A673 (cell line): ENCODE results near the gene TENT5A. TPM values are rescaled to one million over a fixed set of nuclear protein-coding genes. Genes with fewer than 3 reads are reported as not detected.

Source experiments
- BruUV-seq: library from RNA; stranded (reverse); fragments of 400-500 nt; replicated peaks from 2 replicates; lab custom pipeline; 2021; lab: Mats Ljungman, UMichigan
- CTCF ChIA-PET: fragments of 300-600 bp; sonication (Branson Sonifier 250); formaldehyde crosslinking; loops from one replicate; lab custom pipeline; 2022; ENCODE audit warnings: antibody characterized with exemption; lab: Charles Lee
- POLR2A ChIA-PET: fragments of 300-600 bp; sonication (Branson Sonifier 250); formaldehyde crosslinking; loops from one replicate; lab custom pipeline; 2022; ENCODE audit warnings: antibody characterized with exemption; ENCODE audit not compliant: low non-redundant PET; lab: Charles Lee
- DNase-seq: peaks from one replicate; pipeline ENCODE4 v3.0.0-alpha.2; 2015; ENCODE audit warnings: low spot score
- H3K27ac ChIP-seq: fragments of 200-600 bp; sonication (generic); 2 replicates; pipeline ENCODE4 v1.5.1; 2016; ENCODE audit warnings: mixed run types, low read depth, mild to moderate bottlenecking, mixed read lengths, antibody characterized with exemption, low read length; ENCODE audit not compliant: poor library complexity, severe bottlenecking
- H3K27me3 ChIP-seq: fragments of 200-600 bp; sonication (generic); replicated peaks from 2 replicates; pipeline ENCODE4 v1.6.1; 2017; ENCODE audit warnings: mixed run types, low read depth, mild to moderate bottlenecking, mixed read lengths, antibody characterized with exemption, low read length; ENCODE audit not compliant: insufficient read depth, poor library complexity
- H3K36me3 ChIP-seq: fragments of 200-600 bp; sonication (generic); 2 replicates; pipeline ENCODE4 v1.6.1; 2016; ENCODE audit warnings: mixed run types, mild to moderate bottlenecking, mixed read lengths, antibody characterized with exemption, low read length; ENCODE audit not compliant: insufficient read depth, poor library complexity, severe bottlenecking
- H3K4me1 ChIP-seq: fragments of 200-600 bp; sonication (generic); 2 replicates; pipeline ENCODE4 v1.6.1; 2017; ENCODE audit warnings: mixed run types, mild to moderate bottlenecking, mixed read lengths, antibody characterized with exemption, low read length; ENCODE audit not compliant: insufficient read depth, poor library complexity, severe bottlenecking
- H3K4me3 ChIP-seq: fragments of 200-600 bp; sonication (generic); 2 replicates; pipeline ENCODE4 v1.5.1; 2016; ENCODE audit warnings: low read depth, mixed run types, mild to moderate bottlenecking, mixed read lengths, low read length; ENCODE audit not compliant: poor library complexity, severe bottlenecking
- H3K9me3 ChIP-seq: fragments of 200-600 bp; sonication (generic); 2 replicates; pipeline ENCODE4 v1.6.1; 2016; ENCODE audit warnings: mixed run types, low read depth, mild to moderate bottlenecking, mixed read lengths, antibody characterized with exemption, low read length; ENCODE audit not compliant: poor library complexity, severe bottlenecking
- CTCF ChIP-seq: fragments of 300-800, 200-600 bp; sonication (generic); conservative IDR thresholded peaks from 2 replicates; pipeline ENCODE4 v1.5.1; 2017; ENCODE audit warnings: low read depth, mild to moderate bottlenecking, antibody characterized with exemption, low read length, moderate library complexity, mixed read lengths
- EZH2 ChIP-seq: fragments of 200-600 bp; sonication (generic); IDR thresholded peaks from 2 replicates; pipeline ENCODE4 v1.6.1; 2017; ENCODE audit warnings: borderline replicate concordance, low read depth, mild to moderate bottlenecking, mixed read lengths, antibody characterized with exemption, low read length; ENCODE audit not compliant: poor library complexity, severe bottlenecking
- intact Hi-C: fragments of 100-400 bp; cut with micrococcal nuclease; formaldehyde crosslinking; loops from one replicate; pipeline ENCODE4 v1.10.0; 2022; ENCODE audit not compliant: unreplicated experiment
- total RNA-seq: library from RNA; stranded (reverse); gene quantifications from 2 replicates; pipeline ENCODE4 v1.2.3, GENCODE V29; 2021

Gene TENT5A
- total RNA-seq, 1 experiment from 2014 or later = 37.1 TPM

GRCh38 chr6:81749707-81750106, 2.8 kb downstream of the TENT5A start:
- H3K27me3 ChIP-seq = no peaks in the 10 kb centered on the region
- intact Hi-C loops = loop anchor here (2.0 to 5.0 kb wide), 8 partner anchors 67 to 757 kb away; no protein-coding TSS in a partner anchor
- ChIA-PET CTCF (no interaction called here), POLR2A (no interaction called here)
- H3K9me3 ChIP-seq = no peaks in the 10 kb centered on the region
- no TSS peak for BruUV-seq
- DNase-seq = no peak
- peak overlapping the region; percentile 68 for H3K4me3 ChIP-seq
- peak overlapping the region; percentile 82 for H3K27ac ChIP-seq
- H3K36me3 ChIP-seq = peaks cover 48% of the 10 kb centered on the region
- peaks cover 27% of the 10 kb centered on the region for H3K4me1 ChIP-seq
- TF ChIP-seq EZH2 = no peak
- no peak for TF ChIP-seq CTCF

GRCh38 chr6:81748994-81749393, 3.5 kb downstream of the TENT5A start:
- Histone ChIP-seq H3K9me3 (no peaks in the 10 kb centered on the region), H3K4me1 (peaks cover 26% of the 10 kb centered on the region), H3K27ac (no peak overlapping the region), H3K27me3 (no peaks in the 10 kb centered on the region), H3K36me3 (peaks cover 48% of the 10 kb centered on the region), H3K4me3 (peak overlapping the region; percentile 68)
- no peak for DNase-seq
- POLR2A ChIA-PET = interaction anchor here (0.6 kb wide), 1 partner anchor 427 kb away, joined by 7 read pairs; no protein-coding TSS in a partner anchor
- CTCF ChIA-PET = no interaction called here
- intact Hi-C loops = no loop called here
- BruUV-seq = no TSS peak
- TF ChIP-seq EZH2 = no peak
- no peak for TF ChIP-seq CTCF

GRCh38 chr6:81747327-81747726, 5.2 kb downstream of the TENT5A start:
- H3K36me3 ChIP-seq = peaks cover 48% of the 10 kb centered on the region
- DNase-seq = no peak
- no TSS peak for BruUV-seq
- no peaks in the 10 kb centered on the region for H3K9me3 ChIP-seq
- H3K4me3 ChIP-seq = no peak overlapping the region
- no peaks in the 10 kb centered on the region for H3K27me3 ChIP-seq
- POLR2A ChIA-PET = no interaction called here
- TF ChIP-seq CTCF = no peak
- no peak for TF ChIP-seq EZH2
- H3K4me1 ChIP-seq = peaks cover 22% of the 10 kb centered on the region
- CTCF ChIA-PET = no interaction called here
- peak overlapping the region; percentile 10 for H3K27ac ChIP-seq
- intact Hi-C loops = no loop called here
